HG03460 (cell line): ENCODE measurements around the gene PWWP2B.

Experiments
- ATAC-seq: cut with Tn5 transposase; IDR thresholded peaks from one replicate; pipeline ENCODE4 v1.9.1; 2021; ENCODE audit not compliant: unreplicated experiment

Gene PWWP2B

DNA sequence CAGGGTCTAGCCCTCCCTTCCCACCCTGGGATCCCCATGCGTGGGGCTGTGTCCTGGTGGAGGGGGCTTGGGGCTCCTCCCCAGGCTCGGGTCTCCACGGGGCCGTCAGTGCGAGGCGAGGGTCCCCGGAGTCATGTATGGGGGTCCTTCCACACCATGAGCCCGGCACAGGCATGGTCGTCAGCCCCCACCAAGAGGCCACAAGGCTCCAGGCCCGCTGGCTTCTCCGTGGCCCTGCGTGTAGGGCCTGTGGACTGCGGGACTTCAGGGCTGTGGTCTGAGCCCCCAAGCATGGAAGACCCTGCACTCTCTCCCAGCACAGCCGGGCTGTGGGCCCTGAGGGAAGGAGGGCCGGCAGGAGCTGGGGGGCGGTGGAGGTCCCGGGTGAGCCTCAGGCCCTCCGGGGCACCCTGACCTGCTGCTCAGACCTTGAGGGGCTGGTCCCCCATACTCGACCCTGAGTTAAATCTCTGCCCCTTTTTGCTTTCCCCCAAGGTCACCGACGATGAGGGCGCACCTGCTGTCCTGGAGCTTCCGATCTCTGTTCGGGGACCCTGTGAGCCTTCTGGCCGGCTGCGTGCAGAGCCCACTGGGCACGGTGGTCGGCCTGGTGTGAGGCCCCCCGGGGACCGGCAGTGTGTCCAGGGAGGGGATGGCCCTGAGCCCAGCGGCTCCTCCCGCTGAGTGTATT is 19.7 kb downstream of the PWWP2B start:
- ATAC-seq, result no peak

DNA sequence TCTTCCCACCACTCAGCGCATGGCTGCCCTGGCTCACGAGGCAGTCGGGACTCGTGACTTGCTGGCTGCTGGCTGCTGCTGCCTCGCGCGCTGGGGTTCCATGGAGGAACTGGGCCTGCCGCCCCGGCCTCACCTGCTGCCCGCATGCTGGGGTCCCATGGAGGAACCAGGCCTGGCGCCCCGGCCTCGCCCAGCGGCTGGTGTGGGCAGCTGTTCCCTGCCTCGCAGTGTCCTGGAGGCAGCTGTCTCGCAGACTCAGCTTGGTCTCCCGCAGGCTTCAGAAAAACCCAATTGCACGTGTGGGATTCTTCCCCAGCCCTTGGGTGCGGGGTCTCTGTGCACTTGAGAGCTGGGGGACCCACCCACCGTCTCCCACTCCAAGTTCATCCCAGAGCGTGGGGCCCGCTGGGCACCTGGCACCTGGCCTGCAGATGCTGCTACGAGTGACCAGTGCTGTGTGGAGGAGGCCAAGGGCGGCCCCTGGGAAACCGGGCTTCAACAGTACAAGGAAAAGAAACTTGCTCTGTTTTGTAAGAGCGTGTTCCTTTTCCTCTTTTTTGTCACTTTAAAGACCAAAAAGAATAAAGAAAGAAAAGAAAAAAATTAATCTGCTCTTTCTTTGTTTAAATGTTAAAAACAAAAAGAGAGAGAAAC is 20.4 kb downstream of the PWWP2B start:
- no peak for ATAC-seq

DNA sequence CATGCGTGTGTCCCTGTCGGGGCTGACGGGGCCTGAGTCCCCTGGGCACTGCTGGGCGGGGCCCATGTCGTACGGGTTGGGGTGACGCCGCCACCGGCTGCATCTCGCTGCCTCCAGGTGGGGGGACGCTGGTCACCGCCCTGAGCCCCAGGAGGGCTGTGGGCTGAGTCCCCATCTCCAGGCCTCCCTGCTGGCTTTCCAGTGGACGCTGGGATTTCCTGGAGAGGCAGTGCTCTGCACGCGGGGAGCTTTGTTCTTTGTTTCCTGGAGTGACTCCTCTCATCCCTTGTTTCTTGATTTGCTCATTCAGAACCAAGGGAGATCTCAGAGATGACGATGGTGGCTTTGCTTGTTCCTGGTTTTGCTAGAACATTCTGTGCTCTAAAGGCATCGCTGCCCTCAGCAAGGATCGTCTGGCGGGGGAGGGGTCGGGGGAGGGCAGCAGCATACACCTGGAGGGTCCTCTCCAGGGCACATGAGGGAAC is 21.0 kb downstream of the PWWP2B start:
- ATAC-seq, result no peak

DNA sequence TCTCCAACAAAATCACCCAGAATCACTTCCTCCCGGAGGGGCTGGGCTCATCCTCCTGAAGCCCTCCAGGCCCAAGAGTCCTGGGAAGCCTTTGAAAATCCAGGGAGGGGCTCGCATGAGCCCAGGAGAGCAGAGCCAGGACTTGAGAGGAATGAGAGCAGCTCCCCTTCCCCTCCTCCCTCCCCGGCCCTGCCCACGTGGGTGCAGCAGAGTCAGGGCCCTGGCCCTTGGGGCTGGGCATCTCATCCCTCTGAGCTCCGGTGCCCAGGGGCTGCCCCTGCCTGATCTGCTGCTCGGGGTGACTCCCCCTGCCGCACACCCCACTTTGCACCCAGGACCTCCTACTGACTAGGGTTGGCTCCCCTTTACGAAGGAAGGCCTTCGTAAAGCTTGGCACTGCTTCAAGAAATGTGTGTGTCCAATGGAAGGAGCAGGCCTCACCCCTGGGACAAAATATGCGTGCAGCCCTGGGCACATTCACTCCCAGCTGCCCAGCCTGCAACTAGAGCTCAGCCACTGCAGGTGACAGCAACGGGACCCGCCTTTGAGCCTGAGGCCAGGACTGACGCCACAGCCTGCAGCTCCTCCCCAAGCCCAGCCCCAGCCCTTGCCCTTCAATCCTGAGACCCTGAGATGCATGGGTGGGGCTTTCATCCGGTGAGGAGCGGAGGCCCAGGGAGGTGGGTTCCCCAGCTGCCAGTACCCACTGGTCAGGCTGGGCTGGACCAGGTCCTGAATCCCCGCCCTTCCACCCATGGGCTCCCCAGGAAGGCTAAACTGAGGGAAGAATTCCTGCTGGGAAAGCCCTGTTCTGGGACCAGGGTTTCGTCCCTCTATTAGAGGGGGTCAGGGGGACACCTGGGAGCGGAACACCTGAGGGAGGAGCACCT is 21.8 kb downstream of the PWWP2B start:
- no peak for ATAC-seq

DNA sequence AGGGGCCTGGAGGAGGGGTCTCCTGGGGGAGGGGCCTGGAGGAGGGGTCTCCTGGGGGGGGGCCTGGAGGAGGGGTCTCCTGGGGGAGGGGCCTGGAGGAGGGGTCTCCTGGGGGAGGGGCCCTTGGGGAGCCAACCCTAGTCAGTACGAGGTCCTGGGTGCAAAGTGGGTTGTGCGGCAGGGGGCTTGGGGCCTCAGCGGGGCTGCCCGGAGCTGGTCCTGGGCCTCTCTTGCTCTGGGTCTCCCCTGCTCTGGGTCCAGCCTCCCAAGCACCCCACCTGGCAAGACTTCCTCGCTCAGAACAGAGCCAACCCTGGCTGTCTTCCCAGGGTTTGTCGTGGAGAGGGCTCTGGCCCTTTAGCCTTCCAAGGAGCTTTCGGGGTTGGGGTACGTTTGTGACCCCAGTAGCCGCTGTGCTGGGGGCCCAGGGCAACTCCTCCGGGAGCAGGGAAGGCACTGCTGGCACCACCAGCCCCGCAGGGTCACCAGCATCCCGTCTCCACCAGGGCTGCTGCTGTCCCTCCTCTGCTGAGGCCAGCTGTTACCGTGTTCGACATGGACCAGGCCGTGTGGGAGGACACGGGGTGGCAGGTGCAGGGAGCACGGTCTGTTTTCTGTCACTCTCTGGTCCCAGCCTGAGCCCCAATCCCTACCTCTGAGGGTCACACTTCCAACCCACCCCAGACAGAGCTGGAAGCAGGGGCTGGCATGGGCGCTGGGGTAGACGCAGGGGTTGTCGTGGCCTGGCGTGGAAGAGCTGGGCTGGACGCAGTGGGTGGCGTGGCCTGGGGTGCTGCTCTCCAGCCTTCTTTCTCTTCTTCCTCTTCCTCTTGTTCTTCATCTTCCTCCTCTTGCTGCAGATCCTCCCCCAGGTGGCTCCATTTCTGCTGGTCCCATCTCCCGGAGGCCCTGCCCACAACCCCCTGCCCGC is 22.8 kb downstream of the PWWP2B start:
- no peak for ATAC-seq

DNA sequence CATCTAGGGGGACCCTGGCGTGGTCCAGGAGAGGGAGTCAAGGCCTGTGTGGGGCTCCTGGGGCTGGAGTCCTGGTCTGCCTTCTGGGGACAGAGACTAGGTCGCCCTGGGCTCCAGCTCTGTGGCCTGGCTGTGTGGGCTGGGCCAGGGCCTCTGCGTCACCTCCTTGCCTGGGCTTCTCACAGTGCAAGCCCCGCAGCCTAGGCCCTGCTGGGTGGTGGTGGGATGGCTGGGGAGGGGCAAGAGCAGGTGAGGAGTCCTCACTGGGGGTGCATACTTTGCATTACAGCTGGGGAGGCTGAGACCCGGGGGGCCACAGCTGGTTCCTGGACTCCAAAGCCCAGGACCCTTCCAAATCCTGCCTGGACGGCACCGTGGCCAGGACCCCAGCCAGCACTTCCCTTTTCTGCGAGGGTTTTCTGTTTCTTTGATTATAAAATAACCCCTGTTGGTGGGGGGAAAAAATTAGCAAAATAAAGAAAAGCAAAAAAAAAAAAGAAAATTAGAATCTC is 23.5 kb downstream of the PWWP2B start:
- no peak for ATAC-seq

DNA sequence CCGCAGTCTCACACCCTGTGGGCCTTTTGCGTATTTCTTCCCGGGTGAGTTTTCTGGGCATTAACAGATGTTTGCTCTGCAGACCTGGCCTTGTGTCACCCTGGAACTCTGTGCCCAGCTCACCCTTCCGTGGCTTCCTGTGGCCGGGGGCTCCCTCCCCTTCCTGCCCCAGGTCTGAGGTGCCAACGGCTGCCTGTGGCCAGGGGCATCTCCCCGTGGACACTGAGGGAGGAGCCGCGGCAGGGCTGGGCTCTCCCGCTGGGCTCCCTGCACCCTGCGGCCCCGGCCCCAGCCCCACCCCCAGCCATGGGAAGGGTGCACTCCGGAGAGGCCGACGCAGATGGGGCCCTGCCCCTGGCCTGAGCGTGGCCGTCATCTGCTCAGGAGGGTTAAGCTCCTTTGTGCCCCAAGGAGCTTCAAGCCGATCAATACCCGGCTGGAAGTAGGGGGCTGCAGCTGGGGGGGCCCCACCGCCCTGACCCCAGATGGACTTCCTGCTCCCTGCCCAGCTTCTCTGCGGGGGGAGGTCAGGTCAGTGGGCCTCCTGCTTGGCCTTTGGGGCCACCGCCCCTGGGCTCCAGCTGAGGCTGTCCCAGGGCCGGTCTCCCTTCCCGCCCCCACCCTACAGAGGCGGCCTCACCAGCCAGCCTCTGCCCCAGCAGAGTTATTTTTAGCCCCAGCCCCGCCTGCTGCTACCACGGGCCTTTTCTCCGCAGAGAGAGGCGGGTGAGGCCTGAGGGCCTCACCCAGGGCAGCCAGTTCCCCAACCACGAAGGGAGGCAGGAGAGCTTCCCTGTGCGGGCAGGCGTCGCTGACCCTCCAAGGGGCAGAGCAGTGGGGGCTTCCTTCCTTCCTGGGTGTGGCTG is 24.2 kb downstream of the PWWP2B start:
- peak; percentile 42 for ATAC-seq

DNA sequence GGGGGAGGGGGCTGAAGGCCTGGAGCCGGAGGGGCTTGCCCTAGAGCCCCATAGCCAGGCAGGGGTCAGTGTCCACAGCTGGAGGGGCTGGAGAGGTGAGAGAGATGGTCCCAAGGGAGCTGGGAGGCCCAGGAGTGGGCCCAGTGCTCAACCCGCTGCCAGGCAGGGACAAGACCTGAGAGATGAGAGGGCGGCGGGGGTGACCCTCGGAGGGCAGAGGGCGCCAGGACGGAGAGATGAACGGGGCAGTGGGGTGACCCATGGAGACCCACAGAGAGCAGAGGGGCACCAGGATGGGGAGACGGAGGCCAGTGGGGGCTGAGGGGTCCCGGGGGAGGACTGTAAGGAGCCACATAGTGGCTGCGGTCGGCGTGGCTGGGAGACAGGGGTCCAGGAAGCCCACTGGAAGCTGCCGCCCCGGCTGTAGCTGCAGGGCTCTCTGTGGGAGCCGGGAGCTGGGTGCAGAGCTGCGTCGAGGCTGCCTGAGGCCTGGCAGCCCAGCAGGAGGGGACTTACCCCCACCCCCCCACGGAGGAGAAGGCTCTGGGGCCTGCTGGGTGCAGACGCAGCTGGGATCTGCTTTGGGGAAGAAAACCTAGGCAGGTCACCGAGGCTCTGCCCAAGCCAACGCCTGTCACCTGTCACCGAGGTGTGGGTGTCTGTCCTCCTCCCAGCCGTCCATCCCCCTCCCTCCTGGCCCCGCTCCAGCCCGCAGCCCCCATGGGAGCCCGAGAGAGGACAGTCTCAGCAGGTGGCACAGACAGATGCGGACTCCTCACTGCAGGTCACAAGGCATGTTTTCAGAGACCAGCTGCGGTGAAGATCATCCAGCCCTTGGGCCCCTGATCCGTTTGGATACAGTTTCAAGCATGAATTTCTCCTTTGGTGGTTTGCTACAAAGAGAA is 25.1 kb downstream of the PWWP2B start:
- peak; percentile 56 for ATAC-seq

DNA sequence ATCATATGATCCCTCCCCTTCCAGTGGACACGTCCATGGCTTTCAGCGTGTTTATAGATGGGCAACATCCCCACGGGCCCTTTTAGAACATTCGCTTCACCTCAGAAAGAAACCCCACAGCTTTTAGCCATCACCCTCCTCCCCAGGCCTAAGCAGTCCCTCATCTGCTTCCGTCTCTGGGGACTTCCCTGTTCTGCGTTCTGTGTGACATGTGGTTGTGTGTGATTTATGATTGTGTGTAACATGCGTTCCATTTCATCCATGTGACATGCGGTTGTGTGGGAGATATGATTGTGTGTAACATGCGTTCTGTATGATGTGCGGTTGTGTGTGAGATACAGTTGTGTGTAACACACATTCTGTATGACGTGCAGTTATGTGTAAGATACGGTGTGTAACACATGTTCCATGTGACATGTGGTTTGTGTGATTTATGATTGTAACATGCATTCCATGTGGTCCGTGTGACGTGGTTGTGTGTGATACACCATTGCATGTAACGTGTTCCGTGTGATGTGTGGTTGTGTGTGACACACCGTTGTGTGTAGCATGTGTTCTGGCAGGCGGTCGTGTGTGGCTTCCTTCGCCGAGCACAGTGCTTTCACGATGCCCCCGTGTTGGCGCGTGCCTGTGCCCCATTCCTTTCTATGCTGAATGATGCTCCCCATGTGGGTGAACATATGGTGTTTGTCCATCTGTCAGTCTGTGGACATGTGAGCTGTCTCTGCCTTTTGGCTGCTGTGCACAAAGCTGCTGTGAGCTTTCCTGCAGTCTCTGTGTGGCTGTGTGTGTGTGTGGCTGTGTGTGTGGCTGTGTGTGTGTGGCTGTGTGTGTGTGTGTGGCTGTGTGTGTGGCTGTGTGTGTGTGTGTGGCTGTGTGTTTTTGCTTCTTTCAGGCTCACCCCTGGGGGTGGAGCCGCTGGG is 26.2 kb downstream of the PWWP2B start:
- ATAC-seq, result peak; percentile 31

DNA sequence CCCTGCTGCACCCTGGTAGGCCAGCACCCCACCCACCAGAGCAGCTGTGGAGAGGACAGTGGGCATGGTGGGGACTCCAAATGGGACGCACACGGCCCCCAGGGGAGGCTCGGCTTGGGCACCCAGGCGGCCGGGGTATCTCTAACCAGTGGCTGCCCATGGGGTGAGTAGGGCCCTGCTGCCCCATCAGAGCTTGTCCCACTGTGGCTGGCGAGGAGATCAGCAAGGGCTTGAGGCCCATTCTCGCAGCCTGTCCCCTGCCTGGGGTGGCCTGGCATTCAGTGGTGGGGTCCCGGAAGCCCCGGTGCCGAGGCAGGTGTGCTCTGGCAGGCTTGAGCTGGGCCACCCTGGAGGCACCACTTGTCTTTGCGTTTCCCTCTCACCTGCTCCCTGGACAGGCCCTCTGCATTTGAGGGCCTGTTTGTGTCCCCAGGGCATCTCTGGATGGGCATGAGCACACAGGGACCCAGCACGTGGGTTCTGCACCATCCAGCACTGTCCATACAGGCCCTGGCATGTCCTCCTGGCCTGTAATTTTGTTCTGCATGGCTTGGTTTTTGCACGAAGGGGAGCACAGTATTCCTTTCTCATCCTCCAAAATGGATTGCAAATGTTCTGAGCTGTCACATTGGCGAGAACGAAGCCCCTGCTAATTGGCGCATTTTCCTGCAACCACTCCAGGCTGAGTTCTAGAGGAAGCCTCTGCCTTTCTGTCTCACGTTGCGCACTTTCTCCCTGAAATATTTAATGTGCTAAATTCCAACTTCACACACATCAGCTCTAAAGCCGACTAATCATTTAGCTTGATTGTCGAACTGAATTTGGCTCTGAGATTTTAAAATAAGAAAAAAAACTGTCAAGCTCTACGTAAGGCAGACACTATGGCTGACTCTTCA is 27.2 kb downstream of the PWWP2B start:
- ATAC-seq, result no peak

DNA sequence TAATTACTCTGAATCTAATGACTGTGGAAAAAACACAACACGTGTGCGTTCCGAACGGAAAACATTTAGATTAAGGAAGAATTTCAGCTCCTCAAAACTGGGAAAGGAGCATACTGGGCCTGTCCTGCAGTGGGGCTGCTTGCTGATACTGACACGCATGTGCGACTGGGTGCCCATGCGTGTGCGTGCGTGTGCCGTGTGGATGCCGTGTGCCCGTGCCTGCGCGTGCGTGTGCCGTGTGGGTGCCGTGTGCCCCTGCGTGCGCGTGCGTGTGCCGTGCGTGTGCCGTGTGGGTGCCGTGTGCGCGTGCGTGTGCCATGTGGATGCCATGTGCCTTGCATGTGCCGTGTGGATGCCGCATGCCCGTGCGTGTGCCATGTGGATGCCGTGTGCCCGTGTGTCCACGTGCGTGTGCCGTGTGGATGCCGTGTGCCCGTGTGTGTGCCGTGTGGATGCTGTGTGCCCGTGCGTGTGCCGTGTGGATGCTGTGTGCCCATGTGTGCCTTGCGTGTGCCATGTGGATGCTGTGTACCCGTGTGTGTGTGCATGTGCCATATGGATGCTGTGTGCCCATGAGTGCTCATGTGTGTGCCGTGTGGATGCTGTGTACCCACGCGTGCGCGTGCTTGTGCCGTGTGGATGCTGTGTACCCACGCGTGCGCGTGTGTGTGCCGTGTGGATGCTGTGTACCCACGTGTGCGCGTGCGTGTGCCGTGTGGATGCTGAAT is 28.2 kb downstream of the PWWP2B start:
- ATAC-seq, result no peak

DNA sequence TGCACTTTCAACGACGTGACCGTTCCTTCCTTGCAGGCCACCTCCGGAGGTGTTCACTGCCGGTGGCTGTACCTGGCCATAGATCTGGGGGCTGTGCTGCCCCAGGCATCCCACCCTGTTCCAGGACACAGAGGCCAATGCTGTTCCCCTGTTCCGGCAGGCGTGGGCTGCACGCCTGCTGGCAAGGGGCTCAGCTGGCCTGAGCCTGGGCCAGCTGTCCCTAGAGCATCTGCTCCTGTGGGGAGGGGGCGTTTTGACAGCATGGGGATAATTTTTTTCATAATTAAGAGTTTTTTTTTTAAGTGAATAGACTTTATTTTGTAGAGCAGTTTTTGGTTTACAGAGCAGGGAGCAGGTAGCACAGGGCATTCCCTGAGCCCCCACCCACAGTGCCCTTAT is 28.8 kb downstream of the PWWP2B start:
- no peak for ATAC-seq

DNA sequence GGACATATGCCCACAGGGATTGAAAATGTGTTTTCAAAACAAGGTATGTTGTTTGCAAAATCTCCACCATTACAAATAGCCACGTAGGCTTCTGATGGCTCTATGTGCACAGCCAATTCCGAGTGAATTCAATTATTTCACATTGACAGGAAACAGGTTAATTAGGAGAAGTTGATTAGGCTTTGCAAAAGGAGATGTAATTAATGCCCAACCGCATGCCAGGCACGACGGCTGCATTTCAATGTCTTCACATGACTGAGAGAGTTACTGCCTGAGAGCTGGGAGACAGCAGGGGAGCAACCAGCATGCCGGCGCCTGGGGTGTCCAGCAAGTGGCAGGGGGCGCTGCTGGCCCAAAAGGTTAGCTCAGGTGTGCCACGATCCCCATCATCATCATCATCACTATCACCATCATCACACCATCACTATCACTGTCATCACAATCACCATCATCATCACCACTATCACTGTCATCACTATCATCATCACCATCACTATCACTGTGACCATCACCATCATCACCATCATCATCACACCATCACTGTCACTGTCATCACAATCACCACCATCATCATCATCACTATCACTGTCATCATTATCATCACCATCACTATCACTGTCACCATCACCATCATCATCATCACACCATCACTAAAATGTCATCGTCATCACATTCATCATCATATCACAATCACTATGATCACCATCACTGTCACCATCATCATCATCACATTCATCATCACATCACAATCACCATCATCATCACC is 30.2 kb downstream of the PWWP2B start:
- ATAC-seq, result no peak

DNA sequence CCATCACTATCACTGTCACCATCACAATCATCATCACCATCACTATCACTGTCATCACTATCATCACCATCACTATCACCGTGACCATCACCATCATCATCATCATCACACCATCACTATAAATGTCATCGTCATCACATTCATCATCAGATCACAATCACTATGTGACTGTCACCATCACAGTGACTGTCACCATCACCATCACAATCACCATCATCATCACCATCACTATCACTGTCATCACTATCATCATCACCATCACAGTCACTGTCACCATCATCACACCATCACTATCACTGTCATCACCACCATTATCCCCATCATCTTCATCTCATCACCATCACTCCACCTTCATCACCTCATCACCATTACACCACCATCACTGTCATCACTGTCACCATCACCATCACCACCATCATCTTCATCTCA is 31.0 kb downstream of the PWWP2B start:
- no peak for ATAC-seq

DNA sequence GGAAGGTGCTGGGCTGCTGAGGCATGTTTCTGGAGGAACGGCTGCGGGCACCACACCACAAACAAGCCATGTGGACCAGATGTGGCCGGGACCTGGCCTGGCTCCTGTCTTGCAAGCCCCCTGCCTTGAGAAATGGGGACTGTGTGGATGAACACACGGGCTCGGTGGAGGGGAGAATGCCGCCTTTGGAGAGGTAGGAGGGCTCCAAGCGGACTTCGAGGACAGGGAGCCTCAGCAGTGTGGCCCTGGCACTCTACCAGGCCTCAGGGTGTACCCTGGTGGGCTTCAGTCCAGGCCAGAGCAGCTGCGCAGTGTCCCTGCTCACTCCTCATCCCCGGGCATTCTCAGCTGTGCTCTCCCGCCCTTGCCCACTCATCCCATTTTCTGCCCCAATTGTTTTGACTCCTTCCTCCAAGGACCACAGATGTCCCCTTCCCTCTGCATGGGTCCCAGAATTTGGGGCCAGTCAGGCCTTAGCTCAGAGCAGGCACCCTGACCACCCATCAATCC is 31.5 kb downstream of the PWWP2B start:
- no peak for ATAC-seq
